ENCODE results near the gene IGFL4. TPM values are rescaled to one million over a fixed set of nuclear protein-coding genes. Genes with fewer than 3 reads are reported as not detected.

Gene IGFL4
- total and polyA plus RNA-seq, 10 of the 15 experiments (the other 5 are each of a cell fraction or from before 2014, with no cell fraction given): not detected

- FAIRE-seq: no peak
- in situ Hi-C loops (cut with MboI) (no loop called here), intact Hi-C loops (cut with micrococcal nuclease; ENCODE audit: unreplicated experiment) (no loop called here)
- SMC1A ChIA-PET (ENCODE audit: uncharacterized antibody, unreplicated experiment): no interaction called here
- TF ChIP-seq SIN3A (IDR thresholded peaks at IDR 0.05; ENCODE audit: low read depth, low read length): no peak
- no peak for TF ChIP-seq E2F4 (IDR thresholded peaks at IDR 0.05; ENCODE audit: low read depth, low read length)
- no peak for TF ChIP-seq SKIL (IDR thresholded peaks at IDR 0.05; ENCODE audit: low read depth, poor library complexity, severe bottlenecking)
- TF ChIP-seq MEF2A (IDR thresholded peaks at IDR 0.05; ENCODE audit: insufficient read depth, low read depth, low read length): no peak
- TF ChIP-seq MYC (IDR thresholded peaks at IDR 0.05; ENCODE audit: insufficient read depth, insufficient read length, insufficient replicate concordance, low read length, severe bottlenecking): no peak
- TF ChIP-seq SMC3 (IDR thresholded peaks at IDR 0.05; ENCODE audit: borderline replicate concordance, low read length): no peak
- TF ChIP-seq ATF2 (IDR thresholded peaks at IDR 0.05; ENCODE audit: low read length): no peak
- TF ChIP-seq JUNB (IDR thresholded peaks at IDR 0.05): no peak
- TF ChIP-seq ZBTB33 (IDR thresholded peaks at IDR 0.05): no peak
- TF ChIP-seq SPI1 (IDR thresholded peaks at IDR 0.05; ENCODE audit: borderline replicate concordance, insufficient read depth, low read depth, low read length): no peak
- TF ChIP-seq RAD51 (IDR thresholded peaks at IDR 0.05): no peak
- no peak for TF ChIP-seq CHD4 (IDR thresholded peaks at IDR 0.05)
- no peak for TF ChIP-seq SRF (IDR thresholded peaks at IDR 0.05; ENCODE audit: low read depth in 2 of 2, low read length in 2 of 2)
- no peak overlapping the region for H3K4me3 ChIP-seq
- no peak for DNase-seq (ENCODE audit: low read depth, low spot score)
- H3K4me1 ChIP-seq (ENCODE audit: control insufficient read depth, insufficient read depth, low read length): no peaks in the 10 kb centered on the region
- CTCF ChIA-PET: interaction anchor here (0.7 to 0.9 kb wide), 2 partner anchors 8 to 164 kb away, joined by 3 read pairs; no protein-coding TSS in a partner anchor
- POLR2A ChIA-PET: interaction anchor here (0.5 kb wide), 1 partner anchor 257 kb away, joined by 4 read pairs; no protein-coding TSS in a partner anchor
- H4K20me1 ChIP-seq (ENCODE audit: control insufficient read depth, insufficient read depth): no peaks in the 10 kb centered on the region
- BruUV-seq (replicated peaks): no TSS peak
- H3K27ac ChIP-seq (ENCODE audit: control insufficient read depth, insufficient read depth): no peak overlapping the region
- 65% methylated on average over 5 of the region's 5 CpGs for WGBS (ENCODE audit: insufficient coverage, insufficient replicate concordance, low lambda C conversion rate, missing lambda C conversion rate)
- no peaks in the 10 kb centered on the region for H3K36me3 ChIP-seq (ENCODE audit: control insufficient read depth in 2 of 2, insufficient read depth in 2 of 2, low read length in 1 of 2)
- RAD21 ChIA-PET (ENCODE audit: unreplicated experiment): interaction anchor here (1.4 kb wide), 1 partner anchor 9 kb away, joined by 3 read pairs; no protein-coding TSS in a partner anchor
- H2AFZ ChIP-seq (ENCODE audit: control insufficient read depth, low read depth, low read length): no peak overlapping the region
- no peak for ATAC-seq
- no peak overlapping the region for H3K9ac ChIP-seq (ENCODE audit: control insufficient read depth, insufficient read depth, low read length)
- H3K4me2 ChIP-seq (ENCODE audit: control insufficient read depth, insufficient read depth): no peak overlapping the region
- no peaks in the 10 kb centered on the region; a peak in 1 of 4 replicates for H3K27me3 ChIP-seq (replicated peaks in 1 of 2; ENCODE audit: control insufficient read depth in 2 of 2, insufficient read depth in 2 of 2, low read length in 1 of 2)
- peaks cover 1% of the 10 kb centered on the region; the same call in 1 of the 3 replicates for H3K9me3 ChIP-seq (replicated peaks; ENCODE audit: control insufficient read depth, insufficient read depth, low read length)
- H3K79me2 ChIP-seq (ENCODE audit: control insufficient read depth, insufficient read depth, low read length): no peaks in the 10 kb centered on the region
Observed at GRCh38 chr19:46090444-46090843, 49.6 kb upstream of the IGFL4 start.

Data from GM12878 (cell line).